ENCODE measurements around the gene LIF. TPM values are rescaled to one million over a fixed set of nuclear protein-coding genes. Genes with fewer than 3 reads are reported as not detected.

LIF gene
- total RNA-seq, 1 experiment from 2014 or later, result 8.0 TPM

GRCh38 chr22:30244066-30244465 is 2.5 kb downstream of the LIF start:
- POLR2A ChIA-PET, result no interaction called here
- H3K4me3 Mint-ChIP-seq (ENCODE audit: unreplicated experiment), result no peak overlapping the region

GRCh38 chr22:30243661-30244060 is 2.9 kb downstream of the LIF start:
- BruUV-seq (replicated peaks), result no TSS peak
- intact Hi-C loops (cut with micrococcal nuclease; ENCODE audit: unreplicated experiment), result no loop called here
- Mint-ChIP-seq H3K27me3 (ENCODE audit: insufficient read depth, unreplicated experiment) (no peaks in the 10 kb centered on the region), H3K4me1 (ENCODE audit: low read depth, unreplicated experiment) (peaks cover 25% of the 10 kb centered on the region), H3K4me3 (ENCODE audit: unreplicated experiment) (no peak overlapping the region), H3K9me3 (ENCODE audit: unreplicated experiment) (no peaks in the 10 kb centered on the region), H3K27ac (ENCODE audit: unreplicated experiment) (no peak overlapping the region), H3K36me3 (ENCODE audit: insufficient read depth, unreplicated experiment) (peaks cover 13% of the 10 kb centered on the region)
- H3K4me3 ChIP-seq (ENCODE audit: low read depth, low read length), result no peak overlapping the region
- TF ChIP-seq CTCF (IDR thresholded peaks at IDR 0.05; ENCODE audit: insufficient read depth in 1 of 2, low read depth in 1 of 2, low read length in 1 of 2, severe bottlenecking in 1 of 2, unreplicated experiment in 1 of 2), result no peak
- H3K4me1 ChIP-seq, result peaks cover 34% of the 10 kb centered on the region
- POLR2A ChIA-PET, result no interaction called here
- no peaks in the 10 kb centered on the region; the same call in 1 of the 2 replicates for H3K36me3 ChIP-seq (ENCODE audit: control insufficient read depth, insufficient read depth, low read length)
- CTCF ChIA-PET, result interaction anchor here (1.1 kb wide), 1 partner anchor 11 kb away, joined by 3 read pairs; no protein-coding TSS in a partner anchor
- DNase-seq, result no peak
- H3K27me3 ChIP-seq (replicated peaks; ENCODE audit: control insufficient read depth, insufficient read depth, low read length), result no peaks in the 10 kb centered on the region
- no peaks in the 10 kb centered on the region for H3K9me3 ChIP-seq

More at GRCh38 chr22:30244066-30244465, 2.5 kb downstream of the LIF start:
- Histone ChIP-seq H3K27me3 (replicated peaks; ENCODE audit: control insufficient read depth, insufficient read depth, low read length) (no peaks in the 10 kb centered on the region), H3K36me3 (ENCODE audit: control insufficient read depth, insufficient read depth, low read length) (no peaks in the 10 kb centered on the region; the same call in 1 of the 2 replicates), H3K4me3 (ENCODE audit: low read depth, low read length) (no peak overlapping the region), H3K9me3 (no peaks in the 10 kb centered on the region), H3K4me1 (peaks cover 34% of the 10 kb centered on the region)
- no peaks in the 10 kb centered on the region for H3K27me3 Mint-ChIP-seq (ENCODE audit: insufficient read depth, unreplicated experiment)
- DNase-seq, result no peak
- peaks cover 9% of the 10 kb centered on the region for H3K36me3 Mint-ChIP-seq (ENCODE audit: insufficient read depth, unreplicated experiment)
- peaks cover 25% of the 10 kb centered on the region for H3K4me1 Mint-ChIP-seq (ENCODE audit: low read depth, unreplicated experiment)
- BruUV-seq (replicated peaks), result no TSS peak
- intact Hi-C loops (cut with micrococcal nuclease; ENCODE audit: unreplicated experiment), result no loop called here
- no peak overlapping the region for H3K27ac Mint-ChIP-seq (ENCODE audit: unreplicated experiment)
- H3K9me3 Mint-ChIP-seq (ENCODE audit: unreplicated experiment), result no peaks in the 10 kb centered on the region
- CTCF ChIA-PET, result interaction anchor here (1.1 kb wide), 1 partner anchor 11 kb away, joined by 3 read pairs; no protein-coding TSS in a partner anchor
- no peak for TF ChIP-seq CTCF (IDR thresholded peaks at IDR 0.05; ENCODE audit: insufficient read depth in 1 of 2, low read depth in 1 of 2, low read length in 1 of 2, severe bottlenecking in 1 of 2, unreplicated experiment in 1 of 2)

GRCh38 chr22:30241576-30242371 is 4.8 kb downstream of the LIF start:
- Mint-ChIP-seq H3K27me3 (ENCODE audit: insufficient read depth, unreplicated experiment) (no peaks in the 10 kb centered on the region), H3K27ac (ENCODE audit: unreplicated experiment) (no peak overlapping the region), H3K36me3 (ENCODE audit: insufficient read depth, unreplicated experiment) (peaks cover 16% of the 10 kb centered on the region), H3K9me3 (ENCODE audit: unreplicated experiment) (no peaks in the 10 kb centered on the region), H3K4me3 (ENCODE audit: unreplicated experiment) (no peak overlapping the region), H3K4me1 (ENCODE audit: low read depth, unreplicated experiment) (peaks cover 18% of the 10 kb centered on the region)
- intact Hi-C loops (cut with micrococcal nuclease; ENCODE audit: unreplicated experiment), result no loop called here
- Histone ChIP-seq H3K4me3 (ENCODE audit: low read depth, low read length) (no peak overlapping the region), H3K36me3 (ENCODE audit: control insufficient read depth, insufficient read depth, low read length) (no peaks in the 10 kb centered on the region; the same call in 1 of the 2 replicates), H3K4me1 (peaks cover 34% of the 10 kb centered on the region), H3K27me3 (replicated peaks; ENCODE audit: control insufficient read depth, insufficient read depth, low read length) (no peaks in the 10 kb centered on the region), H3K9me3 (no peaks in the 10 kb centered on the region)
- ChIA-PET CTCF (interaction anchor here (0.6 kb wide), 1 partner anchor 14 kb away, joined by 3 read pairs; no protein-coding TSS in a partner anchor), POLR2A (no interaction called here)
- no peak for TF ChIP-seq CTCF (IDR thresholded peaks at IDR 0.05; ENCODE audit: insufficient read depth in 1 of 2, low read depth in 1 of 2, low read length in 1 of 2, severe bottlenecking in 1 of 2, unreplicated experiment in 1 of 2)
- DNase-seq, result no peak
- no TSS peak for BruUV-seq (replicated peaks)
